NCI-H2196 treated with DMSO at 0.1 percent for 48 hours (cell line): ENCODE results near the gene BST1.

Experiments
- DNase-seq: peaks from one replicate; lab custom pipeline; 2025; ENCODE audit not compliant: unreplicated experiment; lab: John Stamatoyannopoulos, UW

Gene BST1

DNA sequence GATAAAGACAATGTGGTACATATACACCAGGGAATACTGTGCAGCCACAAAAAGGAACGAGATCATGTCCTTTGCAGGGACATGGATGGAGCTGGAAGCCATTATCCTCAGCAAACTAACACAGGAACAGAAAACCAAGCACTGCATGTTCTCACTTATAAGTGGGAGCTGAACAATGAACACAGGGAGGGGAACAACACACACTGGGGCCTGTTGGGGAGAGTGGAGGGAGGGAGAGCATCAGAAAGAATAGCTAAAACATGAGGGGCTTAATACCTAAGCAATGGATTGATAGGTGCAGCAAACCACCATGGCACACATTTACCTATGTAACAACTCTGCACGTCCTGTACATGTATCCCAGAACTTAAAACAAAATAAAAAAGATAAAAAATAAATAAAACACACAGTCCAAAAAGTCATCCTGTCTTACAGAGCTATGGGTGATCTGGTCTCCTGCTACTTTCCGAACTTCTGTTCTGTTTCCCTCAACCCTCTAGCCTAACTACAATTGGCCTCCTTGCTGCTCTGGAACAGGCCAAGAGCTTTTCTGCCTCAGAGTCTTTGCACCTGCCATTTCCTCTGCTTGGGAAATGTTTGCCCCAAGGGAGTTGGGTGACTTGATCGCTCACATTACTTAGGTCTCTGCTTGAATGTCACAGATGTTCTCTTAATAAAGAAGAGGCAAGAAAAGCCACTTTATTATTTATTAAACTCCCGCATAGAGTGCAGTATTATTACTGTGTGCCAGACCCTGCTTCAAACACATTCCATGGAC lies 74.2 kb downstream of the BST1 start:
- DNase-seq: no peak

DNA sequence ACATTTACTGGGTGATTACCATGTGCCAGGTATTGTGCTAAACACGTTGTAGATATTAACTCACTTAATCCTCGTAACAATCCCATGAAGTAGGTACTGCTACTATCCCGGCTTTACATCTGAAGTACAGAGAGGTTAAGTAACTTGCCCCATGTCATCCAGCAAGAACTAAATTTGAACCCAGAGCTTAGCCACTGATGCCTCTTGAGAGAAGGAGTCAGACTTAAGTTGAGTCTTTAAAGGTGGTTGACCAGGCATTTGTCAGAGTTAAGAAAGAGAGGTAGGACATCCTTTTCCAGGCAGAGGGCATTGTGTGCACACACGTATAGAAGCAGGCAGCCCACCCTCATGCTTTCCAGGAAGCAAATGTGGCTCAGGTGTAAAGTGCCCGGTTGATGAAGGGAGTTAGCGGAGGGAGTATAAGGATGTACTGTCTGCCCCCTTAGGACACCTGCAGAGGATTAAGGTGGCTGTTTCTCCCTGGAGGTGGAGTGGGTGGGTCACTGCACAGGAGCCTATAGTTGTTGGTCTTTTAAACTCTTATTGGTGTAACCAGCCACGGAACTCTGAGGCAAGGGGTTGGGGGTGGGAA lies 74.9 kb downstream of the BST1 start:
- DNase-seq: no peak

DNA sequence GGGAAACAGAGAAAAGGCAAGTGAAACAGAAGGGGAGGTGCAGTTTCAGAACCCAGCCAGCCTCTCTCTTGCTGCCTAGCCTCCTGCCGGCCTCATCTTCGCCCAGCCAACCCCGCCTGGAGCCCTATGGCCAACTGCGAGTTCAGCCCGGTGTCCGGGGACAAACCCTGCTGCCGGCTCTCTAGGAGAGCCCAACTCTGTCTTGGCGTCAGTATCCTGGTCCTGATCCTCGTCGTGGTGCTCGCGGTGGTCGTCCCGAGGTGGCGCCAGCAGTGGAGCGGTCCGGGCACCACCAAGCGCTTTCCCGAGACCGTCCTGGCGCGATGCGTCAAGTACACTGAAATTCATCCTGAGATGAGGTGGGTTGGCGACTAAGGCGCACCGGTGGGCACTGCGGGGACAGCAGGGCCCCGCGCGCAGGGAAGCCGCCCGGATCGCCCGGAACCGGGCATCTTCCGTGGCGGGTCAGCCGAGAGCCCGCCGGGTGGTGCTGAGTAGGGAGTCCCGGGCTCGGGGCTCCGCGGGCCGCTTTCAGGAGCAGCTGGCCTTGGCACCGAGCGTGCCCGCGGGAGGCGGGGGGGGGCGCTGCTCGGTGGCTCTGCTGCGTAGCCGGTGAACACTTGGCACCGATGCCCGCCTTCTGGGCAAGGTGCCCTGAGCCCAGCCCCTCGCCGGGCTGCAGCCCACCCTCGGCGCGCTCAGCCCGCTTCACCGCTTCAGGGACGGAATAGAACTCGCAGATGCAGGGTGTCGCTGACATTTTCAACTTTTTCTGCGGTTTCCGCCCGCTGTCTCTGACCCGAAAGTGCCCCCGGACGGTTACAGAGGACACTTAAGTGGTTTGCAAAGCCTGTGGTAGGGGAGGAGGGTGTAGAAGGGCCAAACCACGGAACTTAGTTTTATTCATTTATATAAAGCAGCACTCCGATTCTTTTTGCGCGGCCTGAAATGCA lies 75.7 kb downstream of the BST1 start, which contains the start of gene CD38:
TSS of gene CD38 (plus strand) at position 40 of the 953 bp plus-strand sequence. CDS start at position 127, 87 bp downstream.
- DNase-seq: no peak

DNA sequence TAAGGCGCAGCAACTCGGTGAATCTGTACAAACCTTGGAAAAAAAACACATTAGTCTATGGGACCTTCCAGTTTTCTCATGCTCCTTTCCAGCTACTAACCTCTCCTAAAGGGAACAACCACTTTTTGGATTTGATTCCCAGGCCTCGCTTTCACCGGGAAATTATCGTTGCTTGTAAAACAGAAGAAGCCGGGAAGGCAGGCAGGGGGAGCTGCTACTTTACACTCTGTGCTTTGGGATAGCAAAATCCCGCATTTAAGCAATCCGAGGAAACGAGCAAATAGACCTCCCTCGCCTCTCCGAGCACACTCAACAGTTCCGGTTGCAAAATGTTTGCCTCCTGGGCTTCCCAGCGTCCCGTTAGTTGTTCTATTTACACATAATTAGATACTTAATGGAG lies 76.4 kb downstream of the BST1 start:
- no peak for DNase-seq

DNA sequence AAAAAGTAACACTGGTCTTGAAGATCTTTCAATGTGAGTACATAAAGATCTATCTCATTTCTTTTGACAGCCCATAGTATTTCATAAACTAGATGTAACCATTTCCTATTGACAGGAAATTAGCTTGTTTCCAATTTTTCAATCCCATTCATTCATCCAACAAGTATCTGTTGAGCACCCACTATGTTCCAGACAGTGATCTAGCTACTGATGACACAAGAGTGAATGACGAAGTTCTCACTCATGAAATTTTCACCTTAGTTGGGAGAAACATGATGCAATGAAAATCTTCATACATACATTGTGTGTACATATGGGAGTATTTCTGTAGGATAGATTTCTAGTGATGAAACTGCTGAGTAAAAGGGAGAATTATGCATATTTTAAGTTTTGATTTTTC lies 76.9 kb downstream of the BST1 start:
- no peak for DNase-seq

DNA sequence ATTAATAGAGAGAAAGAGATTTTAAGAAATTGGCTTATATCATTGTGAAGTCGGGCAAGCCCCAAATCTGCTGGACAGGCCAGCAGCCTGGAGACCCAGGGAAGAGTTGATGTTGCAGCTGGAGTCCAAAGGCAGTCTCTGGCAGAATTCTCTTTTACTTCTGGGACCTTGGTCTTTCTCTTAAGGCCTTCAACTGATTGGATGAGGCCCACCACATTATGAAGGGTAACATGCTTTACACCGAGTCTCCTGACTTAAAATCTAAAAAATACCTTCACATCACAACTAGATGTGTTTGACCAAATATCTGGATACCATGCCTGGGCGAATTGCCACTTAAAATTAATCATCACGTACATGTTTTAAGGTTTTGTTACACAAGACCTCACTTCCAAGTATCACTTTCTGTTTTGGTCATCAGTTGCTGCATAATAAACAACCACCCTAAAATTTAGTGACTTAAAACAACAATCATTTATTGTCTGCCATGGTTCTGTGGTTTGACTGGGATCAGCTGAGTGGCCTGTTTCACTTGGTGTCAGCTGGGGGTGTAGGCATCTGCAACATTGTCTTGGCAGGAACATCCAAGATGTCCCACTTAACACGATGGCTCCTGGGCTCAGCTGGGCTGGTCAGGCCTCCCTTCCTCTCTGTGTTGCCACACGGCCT lies 78.7 kb downstream of the BST1 start:
- DNase-seq: no peak
